Astrocyte of the cerebellum (primary cell): ENCODE results near the gene TMEM9B.

ENCODE experiments used
- DNase-seq: peaks from one replicate; pipeline ENCODE4 v3.0.0-alpha.2; 2011; ENCODE audit warnings: low read depth
- H3K4me3 ChIP-seq: 2 replicates; pipeline ENCODE4 v1.5.1; 2011; ENCODE audit warnings: mild to moderate bottlenecking, low read depth, low read length, moderate library complexity
- in situ Hi-C: cut with HindIII; loops from 2 replicates; pipeline ENCODE4 v1.10.0; 2017; ENCODE audit warnings: low sequenced_read_pairs
- TF ChIP-seq, protein P1 (sequence below): IDR thresholded peaks from 2 replicates; pipeline ENCODE4 v1.5.1; 2012; ENCODE audit warnings: low read length, low read depth, moderate library complexity, mild to moderate bottlenecking; ENCODE audit errors: missing control alignments

The TMEM9B gene

DNA sequence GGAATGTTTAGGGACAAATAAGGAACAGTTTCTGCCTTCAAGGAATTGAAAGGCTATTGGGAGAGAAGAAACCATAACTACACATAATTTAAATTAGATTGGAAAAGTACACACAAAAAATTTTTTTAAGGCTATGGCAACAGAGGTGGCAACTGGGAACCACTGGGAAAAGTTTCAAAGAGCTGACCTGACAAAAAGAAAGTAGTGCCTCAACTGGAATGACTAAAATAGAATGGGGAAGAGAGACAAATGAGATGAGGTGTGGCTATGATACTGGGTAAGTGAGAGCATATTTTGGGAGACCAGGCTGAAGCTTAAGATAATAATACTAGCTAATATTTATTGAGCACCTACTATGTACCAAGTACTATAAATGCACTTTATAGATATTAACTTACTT lies 56.1 kb downstream of the TMEM9B start:
- no peak for DNase-seq
- no peak overlapping the region for H3K4me3 ChIP-seq
- TF ChIP-seq, protein P1, sequence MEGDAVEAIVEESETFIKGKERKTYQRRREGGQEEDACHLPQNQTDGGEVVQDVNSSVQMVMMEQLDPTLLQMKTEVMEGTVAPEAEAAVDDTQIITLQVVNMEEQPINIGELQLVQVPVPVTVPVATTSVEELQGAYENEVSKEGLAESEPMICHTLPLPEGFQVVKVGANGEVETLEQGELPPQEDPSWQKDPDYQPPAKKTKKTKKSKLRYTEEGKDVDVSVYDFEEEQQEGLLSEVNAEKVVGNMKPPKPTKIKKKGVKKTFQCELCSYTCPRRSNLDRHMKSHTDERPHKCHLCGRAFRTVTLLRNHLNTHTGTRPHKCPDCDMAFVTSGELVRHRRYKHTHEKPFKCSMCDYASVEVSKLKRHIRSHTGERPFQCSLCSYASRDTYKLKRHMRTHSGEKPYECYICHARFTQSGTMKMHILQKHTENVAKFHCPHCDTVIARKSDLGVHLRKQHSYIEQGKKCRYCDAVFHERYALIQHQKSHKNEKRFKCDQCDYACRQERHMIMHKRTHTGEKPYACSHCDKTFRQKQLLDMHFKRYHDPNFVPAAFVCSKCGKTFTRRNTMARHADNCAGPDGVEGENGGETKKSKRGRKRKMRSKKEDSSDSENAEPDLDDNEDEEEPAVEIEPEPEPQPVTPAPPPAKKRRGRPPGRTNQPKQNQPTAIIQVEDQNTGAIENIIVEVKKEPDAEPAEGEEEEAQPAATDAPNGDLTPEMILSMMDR, result no peak
- in situ Hi-C loops, result no loop called here

DNA sequence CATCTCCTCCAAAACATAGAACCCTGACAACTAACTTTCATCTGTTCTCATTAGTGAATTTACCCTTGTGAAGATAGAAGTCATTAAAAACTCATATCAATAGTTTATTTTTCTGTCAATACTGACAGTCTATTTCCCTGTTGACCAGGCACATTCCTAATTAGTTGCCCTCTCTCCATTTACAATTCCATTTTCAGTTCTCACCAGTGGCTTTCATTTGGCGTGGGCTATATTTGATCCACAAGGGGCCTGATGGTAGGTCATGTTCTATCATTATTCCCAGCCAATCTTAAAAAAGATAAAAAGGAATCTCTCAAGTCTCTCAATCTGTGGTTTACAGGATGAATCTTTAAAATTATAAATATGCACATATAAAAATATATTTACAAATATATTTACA lies 57.1 kb downstream of the TMEM9B start:
- no peak overlapping the region for H3K4me3 ChIP-seq
- in situ Hi-C loops, result no loop called here
- TF ChIP-seq, protein P1, result no peak
- no peak for DNase-seq

DNA sequence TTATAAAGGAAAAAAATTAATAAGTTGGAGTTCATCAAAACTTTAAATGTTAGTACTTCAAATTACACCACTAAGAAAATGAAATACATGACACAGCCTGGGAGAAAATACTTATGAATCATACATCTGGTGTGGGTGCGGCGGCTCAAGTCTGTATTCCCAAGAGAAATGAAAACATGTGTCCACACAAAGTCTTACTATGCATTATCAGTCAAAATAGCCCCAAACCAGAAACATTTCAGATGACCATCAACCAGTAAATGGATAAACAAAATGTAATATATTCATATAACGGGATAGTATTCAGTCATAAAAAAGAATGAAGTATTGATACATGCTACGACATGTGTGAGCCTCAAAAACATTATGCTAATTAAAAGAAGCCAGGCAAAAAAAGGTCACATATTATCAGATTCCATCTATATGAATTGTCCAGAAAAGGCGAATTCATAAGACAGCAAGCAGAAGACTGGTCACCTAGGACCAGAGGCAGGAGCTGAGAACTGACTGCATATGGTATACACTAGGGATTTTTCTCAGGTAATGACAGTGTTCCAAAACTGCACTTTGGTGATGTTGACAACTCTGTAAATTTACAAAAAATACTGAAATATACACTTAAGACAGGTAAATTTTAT lies 58.6 kb downstream of the TMEM9B start:
- TF ChIP-seq, protein P1, result no peak
- DNase-seq, result peak; percentile 38
- in situ Hi-C loops, result no loop called here
- H3K4me3 ChIP-seq, result no peak overlapping the region

DNA sequence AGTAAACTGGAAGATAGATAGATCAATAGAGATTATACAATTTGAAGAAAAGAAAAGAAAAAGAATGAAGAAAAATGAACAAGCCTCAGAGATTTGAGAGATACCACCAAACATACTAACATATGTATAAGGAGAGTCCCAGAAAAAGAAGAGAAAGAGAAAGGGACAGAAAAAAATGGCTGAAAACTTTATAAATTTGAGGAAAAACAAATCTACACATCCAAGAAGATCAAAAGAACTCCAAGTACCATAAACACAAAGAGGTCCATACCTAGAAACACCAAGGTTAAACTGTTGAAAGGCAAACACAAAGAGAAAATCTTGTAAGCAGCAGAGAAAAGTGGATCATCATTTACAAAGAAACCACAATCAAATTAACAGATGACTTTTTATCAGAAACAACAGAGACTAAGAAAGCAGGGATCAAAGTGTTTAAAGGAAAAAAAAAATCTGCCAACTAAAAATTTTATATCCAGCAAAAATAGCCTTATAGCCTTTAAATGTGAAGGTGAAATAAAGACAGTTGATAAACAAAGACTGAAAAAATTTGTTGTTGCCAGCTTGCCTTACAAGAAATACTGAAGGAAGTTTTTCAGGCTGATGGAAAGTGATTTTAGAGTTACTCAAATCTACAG lies 65.0 kb downstream of the TMEM9B start:
- DNase-seq, result no peak
- in situ Hi-C loops, result no loop called here
- TF ChIP-seq, protein P1, result no peak
- H3K4me3 ChIP-seq, result no peak overlapping the region
